ENCODE results near the gene PPP1R14B.

DNA sequence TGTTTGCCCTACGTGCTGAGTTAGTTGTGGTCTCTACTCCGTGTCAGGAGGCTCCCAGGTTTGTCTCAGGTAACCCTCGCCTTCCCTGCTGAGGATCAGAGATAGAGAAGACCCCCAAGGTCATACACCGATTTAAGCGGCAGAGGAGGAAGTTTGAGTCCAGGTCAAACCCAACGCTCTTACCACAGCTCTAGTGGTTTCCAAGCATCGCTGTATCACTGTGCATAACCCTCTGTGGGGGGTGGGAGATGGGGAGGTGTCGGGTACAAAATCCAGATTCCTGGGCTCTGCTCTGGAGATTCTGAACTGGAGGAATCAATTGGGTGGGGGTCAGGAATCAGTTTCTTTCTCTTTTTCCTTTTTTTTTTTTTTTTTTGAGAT is 15.8 kb downstream of the PPP1R14B start:
- TF ChIP-seq CTCF (IDR thresholded peaks at IDR 0.05) (no peak), POLR2A (IDR thresholded peaks at IDR 0.05) (no peak)

Measured in Peyer's patch (tissue), 4 donors.